Measurements from ENCODE around the gene EIF5B.

Gene EIF5B

GRCh38 chr2:99439971-99440505, 102.8 kb downstream of the EIF5B start:
- peaks cover 7 to 90% of the 10 kb centered on the region in 2 donors for H3K36me3 ChIP-seq (replicated peaks in 1 of 2; ENCODE audit: control insufficient read depth in 2 of 2, insufficient read depth in 2 of 2, low read length in 2 of 2)
- H3K4ac ChIP-seq (ENCODE audit: low read length), result no peak overlapping the region
- no peaks in the 10 kb centered on the region for H3K27me3 ChIP-seq (ENCODE audit: control insufficient read depth in 3 of 3, insufficient read depth in 3 of 3, low read depth in 1 of 3, low read length in 3 of 3)
- peaks cover 1% of the 10 kb centered on the region for H3K79me1 ChIP-seq (ENCODE audit: low read depth, low read length)
- no peak overlapping the region for H3K18ac ChIP-seq (ENCODE audit: low read length)
- H2BK12ac ChIP-seq (ENCODE audit: low read length), result no peak overlapping the region
- H3K4me3 ChIP-seq (ENCODE audit: low read length in 2 of 2), result no peak overlapping the region
- no peaks in the 10 kb centered on the region for H3K4me1 ChIP-seq (ENCODE audit: control insufficient read depth in 2 of 2, insufficient read depth in 1 of 2, low read depth in 1 of 2, low read length in 2 of 2)
- no peak overlapping the region for H4K8ac ChIP-seq (ENCODE audit: low read depth, low read length)
- WGBS, 2 donors (ENCODE audit: extremely low coverage in 2 of 2, insufficient read length in 2 of 2, insufficient replicate concordance in 1 of 2), result no CpG with 5 or more reads among the region's 4 CpGs
- H2BK5ac ChIP-seq (ENCODE audit: low read length), result no peak overlapping the region
- no peak overlapping the region for H4K91ac ChIP-seq (ENCODE audit: low read depth, low read length, poor library complexity)
- H3K9ac ChIP-seq (ENCODE audit: low read depth, low read length, poor library complexity), result no peak overlapping the region
- no peak overlapping the region for H2BK15ac ChIP-seq (ENCODE audit: low read length)
- no peak overlapping the region for H2AK5ac ChIP-seq (ENCODE audit: low read depth, low read length)
- H3K4me2 ChIP-seq (ENCODE audit: insufficient read depth, low read length, poor library complexity, severe bottlenecking), result no peak overlapping the region
- H3K23ac ChIP-seq (ENCODE audit: low read depth, low read length, poor library complexity), result no peak overlapping the region
- no peak overlapping the region for H2AFZ ChIP-seq (ENCODE audit: low read length)
- H3K14ac ChIP-seq (ENCODE audit: low read length), result no peak overlapping the region
- H3K27ac ChIP-seq (replicated peaks; ENCODE audit: low read length), result no peak overlapping the region
- DNase-seq (ENCODE audit: low spot score), result no peak
- H3K9me3 ChIP-seq (replicated peaks in 1 of 2; ENCODE audit: control insufficient read depth in 2 of 2, insufficient read depth in 1 of 2, low read depth in 1 of 2, low read length in 2 of 2), result no peaks in the 10 kb centered on the region
- H2BK120ac ChIP-seq (ENCODE audit: low read depth, low read length), result no peak overlapping the region

GRCh38 chr2:99442837-99443236, 105.6 kb downstream of the EIF5B start:
- H3K4ac ChIP-seq (ENCODE audit: low read length), result no peak overlapping the region
- DNase-seq (ENCODE audit: low spot score), result no peak
- H4K8ac ChIP-seq (ENCODE audit: low read depth, low read length), result no peak overlapping the region
- no peak overlapping the region for H2AFZ ChIP-seq (ENCODE audit: low read length)
- H3K14ac ChIP-seq (ENCODE audit: low read length), result no peak overlapping the region
- H3K9ac ChIP-seq (ENCODE audit: low read depth, low read length, poor library complexity), result no peak overlapping the region
- no peaks in the 10 kb centered on the region for H3K4me1 ChIP-seq (ENCODE audit: control insufficient read depth in 2 of 2, insufficient read depth in 1 of 2, low read depth in 1 of 2, low read length in 2 of 2)
- no peak overlapping the region for H2BK120ac ChIP-seq (ENCODE audit: low read depth, low read length)
- H2AK5ac ChIP-seq (ENCODE audit: low read depth, low read length), result no peak overlapping the region
- no peak overlapping the region for H3K4me3 ChIP-seq (ENCODE audit: low read length in 2 of 2)
- no peak overlapping the region for H3K27ac ChIP-seq (replicated peaks; ENCODE audit: low read length)
- peaks cover 7 to 86% of the 10 kb centered on the region in 2 donors for H3K36me3 ChIP-seq (replicated peaks in 1 of 2; ENCODE audit: control insufficient read depth in 2 of 2, insufficient read depth in 2 of 2, low read length in 2 of 2)
- H3K9me3 ChIP-seq (replicated peaks in 1 of 2; ENCODE audit: control insufficient read depth in 2 of 2, insufficient read depth in 1 of 2, low read depth in 1 of 2, low read length in 2 of 2), result no peaks in the 10 kb centered on the region
- no peak overlapping the region for H4K91ac ChIP-seq (ENCODE audit: low read depth, low read length, poor library complexity)
- peaks cover 1% of the 10 kb centered on the region for H3K79me1 ChIP-seq (ENCODE audit: low read depth, low read length)
- no peak overlapping the region for H3K4me2 ChIP-seq (ENCODE audit: insufficient read depth, low read length, poor library complexity, severe bottlenecking)
- no peaks in the 10 kb centered on the region for H3K27me3 ChIP-seq (ENCODE audit: control insufficient read depth in 3 of 3, insufficient read depth in 3 of 3, low read depth in 1 of 3, low read length in 3 of 3)
- no peak overlapping the region for H2BK12ac ChIP-seq (ENCODE audit: low read length)
- H3K18ac ChIP-seq (ENCODE audit: low read length), result no peak overlapping the region
- no peak overlapping the region for H2BK5ac ChIP-seq (ENCODE audit: low read length)
- H2BK15ac ChIP-seq (ENCODE audit: low read length), result no peak overlapping the region
- H3K23ac ChIP-seq (ENCODE audit: low read depth, low read length, poor library complexity), result no peak overlapping the region
- no CpG with 5 or more reads among the region's 1 CpG for WGBS, 2 donors (ENCODE audit: extremely low coverage in 2 of 2, insufficient read length in 2 of 2, insufficient replicate concordance in 1 of 2)

GRCh38 chr2:99444222-99444621, 107.0 kb downstream of the EIF5B start:
- Histone ChIP-seq H2BK120ac (ENCODE audit: low read depth, low read length) (no peak overlapping the region), H3K79me1 (ENCODE audit: low read depth, low read length) (peaks cover 1% of the 10 kb centered on the region), H3K4ac (ENCODE audit: low read length) (no peak overlapping the region), H2BK15ac (ENCODE audit: low read length) (no peak overlapping the region), H3K9me3 (replicated peaks in 1 of 2; ENCODE audit: control insufficient read depth in 2 of 2, insufficient read depth in 1 of 2, low read depth in 1 of 2, low read length in 2 of 2) (no peaks in the 10 kb centered on the region), H3K4me1 (ENCODE audit: control insufficient read depth in 2 of 2, insufficient read depth in 1 of 2, low read depth in 1 of 2, low read length in 2 of 2) (no peaks in the 10 kb centered on the region), H3K27ac (replicated peaks; ENCODE audit: low read length) (no peak overlapping the region), H3K27me3 (ENCODE audit: control insufficient read depth in 3 of 3, insufficient read depth in 3 of 3, low read depth in 1 of 3, low read length in 3 of 3) (no peaks in the 10 kb centered on the region), H2AK5ac (ENCODE audit: low read depth, low read length) (no peak overlapping the region), H3K4me2 (ENCODE audit: insufficient read depth, low read length, poor library complexity, severe bottlenecking) (no peak overlapping the region), H2AFZ (ENCODE audit: low read length) (no peak overlapping the region), H3K36me3 (replicated peaks in 1 of 2; ENCODE audit: control insufficient read depth in 2 of 2, insufficient read depth in 2 of 2, low read length in 2 of 2) (peaks cover 4 to 86% of the 10 kb centered on the region in 2 donors), H3K18ac (ENCODE audit: low read length) (no peak overlapping the region), H2BK12ac (ENCODE audit: low read length) (no peak overlapping the region), H3K4me3 (ENCODE audit: low read length in 2 of 2) (no peak overlapping the region), H4K8ac (ENCODE audit: low read depth, low read length) (no peak overlapping the region), H3K14ac (ENCODE audit: low read length) (no peak overlapping the region), H4K91ac (ENCODE audit: low read depth, low read length, poor library complexity) (no peak overlapping the region), H3K23ac (ENCODE audit: low read depth, low read length, poor library complexity) (no peak overlapping the region), H2BK5ac (ENCODE audit: low read length) (no peak overlapping the region), H3K9ac (ENCODE audit: low read depth, low read length, poor library complexity) (no peak overlapping the region)
- no peak for DNase-seq (ENCODE audit: low spot score)
- no CpG with 5 or more reads among the region's 2 CpGs for WGBS, 2 donors (ENCODE audit: extremely low coverage in 2 of 2, insufficient read length in 2 of 2, insufficient replicate concordance in 1 of 2)

GRCh38 chr2:99445065-99445464, 107.9 kb downstream of the EIF5B start:
- Histone ChIP-seq H3K4me1 (ENCODE audit: control insufficient read depth in 2 of 2, insufficient read depth in 1 of 2, low read depth in 1 of 2, low read length in 2 of 2) (no peaks in the 10 kb centered on the region), H2BK120ac (ENCODE audit: low read depth, low read length) (no peak overlapping the region), H3K14ac (ENCODE audit: low read length) (no peak overlapping the region)

More at GRCh38 chr2:99445065-99445464, 107.9 kb downstream of the EIF5B start:
- no peak overlapping the region for H3K23ac ChIP-seq (ENCODE audit: low read depth, low read length, poor library complexity)
- no peak overlapping the region for H3K4me3 ChIP-seq (ENCODE audit: low read length in 2 of 2)
- WGBS, 2 donors (ENCODE audit: extremely low coverage in 2 of 2, insufficient read length in 2 of 2, insufficient replicate concordance in 1 of 2), result no CpG with 5 or more reads among the region's 4 CpGs
- no peak overlapping the region for H3K4me2 ChIP-seq (ENCODE audit: insufficient read depth, low read length, poor library complexity, severe bottlenecking)
- H2BK12ac ChIP-seq (ENCODE audit: low read length), result no peak overlapping the region
- H2BK5ac ChIP-seq (ENCODE audit: low read length), result no peak overlapping the region
- H3K27me3 ChIP-seq (ENCODE audit: control insufficient read depth in 3 of 3, insufficient read depth in 3 of 3, low read depth in 1 of 3, low read length in 3 of 3), result no peaks in the 10 kb centered on the region
- H3K9me3 ChIP-seq (replicated peaks in 1 of 2; ENCODE audit: control insufficient read depth in 2 of 2, insufficient read depth in 1 of 2, low read depth in 1 of 2, low read length in 2 of 2), result no peaks in the 10 kb centered on the region
- H3K9ac ChIP-seq (ENCODE audit: low read depth, low read length, poor library complexity), result no peak overlapping the region
- DNase-seq (ENCODE audit: low spot score), result no peak
- H3K4ac ChIP-seq (ENCODE audit: low read length), result no peak overlapping the region
- no peak overlapping the region for H2BK15ac ChIP-seq (ENCODE audit: low read length)
- no peak overlapping the region for H3K27ac ChIP-seq (replicated peaks; ENCODE audit: low read length)
- no peak overlapping the region for H3K18ac ChIP-seq (ENCODE audit: low read length)
- peaks cover 4 to 86% of the 10 kb centered on the region in 2 donors for H3K36me3 ChIP-seq (replicated peaks in 1 of 2; ENCODE audit: control insufficient read depth in 2 of 2, insufficient read depth in 2 of 2, low read length in 2 of 2)
- H2AK5ac ChIP-seq (ENCODE audit: low read depth, low read length), result no peak overlapping the region
- no peak overlapping the region for H2AFZ ChIP-seq (ENCODE audit: low read length)
- no peak overlapping the region for H4K8ac ChIP-seq (ENCODE audit: low read depth, low read length)
- H4K91ac ChIP-seq (ENCODE audit: low read depth, low read length, poor library complexity), result no peak overlapping the region
- peaks cover 1% of the 10 kb centered on the region for H3K79me1 ChIP-seq (ENCODE audit: low read depth, low read length)

Measured in neuronal stem cell (in vitro differentiated cells).